Mesothelial cell of epicardium (in vitro differentiated cells): Measurements from ENCODE around the gene ETV3L. TPM values are rescaled to one million over a fixed set of nuclear protein-coding genes. Genes with fewer than 3 reads are reported as not detected.

Source experiments
- DNase-seq, 2 experiments: peaks; one replicate each; pipeline ENCODE4 v3.0.0; 2021; ENCODE audit warnings: low spot score in 2 of 2; ENCODE audit not compliant: unreplicated experiment in 2 of 2
- H3K27ac Mint-ChIP-seq: 2 replicates; pipeline ENCODE4 v1.8.0; 2021; ENCODE audit warnings: mixed read lengths
- H3K27me3 Mint-ChIP-seq: 2 replicates; pipeline ENCODE4 v1.8.0; 2021; ENCODE audit warnings: low read depth, mixed read lengths
- H3K36me3 Mint-ChIP-seq: 2 replicates; pipeline ENCODE4 v1.8.0; 2021; ENCODE audit warnings: mixed read lengths
- H3K4me1 Mint-ChIP-seq: 2 replicates; pipeline ENCODE4 v1.8.0; 2021; ENCODE audit warnings: mixed read lengths
- H3K4me3 Mint-ChIP-seq: 2 replicates; pipeline ENCODE4 v1.8.0; 2021; ENCODE audit warnings: mild to moderate bottlenecking, moderate library complexity, mixed read lengths
- H3K9me3 Mint-ChIP-seq: 2 replicates; pipeline ENCODE4 v1.8.0; 2021; ENCODE audit warnings: mixed read lengths
- total RNA-seq: library from RNA; stranded (reverse); gene quantifications from 3 replicates; pipeline ENCODE4 v1.2.1, GENCODE V29; 2021
- TF ChIP-seq, protein P1 (sequence below): fragments of 200-600 bp; sonication (generic); IDR thresholded peaks from one replicate; pipeline ENCODE4 v1.5.0; 2021; ENCODE audit warnings: antibody characterized with exemption; ENCODE audit not compliant: unreplicated experiment

The ETV3L gene
- not detected in 3 replicates for total RNA-seq

DNA sequence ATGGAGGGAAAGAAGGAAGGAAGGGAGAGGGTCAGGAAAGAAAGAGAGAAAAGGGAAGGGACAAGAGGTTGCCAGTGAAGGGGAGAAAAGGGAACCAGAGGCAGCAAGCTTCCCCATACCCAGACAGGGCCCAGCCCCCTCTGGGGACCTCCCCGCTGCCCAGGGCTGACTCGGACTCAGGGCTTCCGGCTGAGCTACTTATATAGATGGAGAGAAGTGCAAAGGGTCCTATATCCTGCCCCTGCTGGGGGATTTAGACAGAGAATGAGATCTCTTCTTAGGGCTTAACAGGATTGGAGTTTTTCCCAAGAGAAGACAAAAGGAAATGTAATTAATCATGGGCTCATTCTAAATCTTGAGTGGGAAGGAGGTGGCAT, at the start of gene ETV3L:
TSS of gene ETV3L (minus strand) at position 176 of the 377 bp plus-strand sequence. CDS start 285 bp downstream, outside the sequence.
- TF ChIP-seq, protein P1, sequence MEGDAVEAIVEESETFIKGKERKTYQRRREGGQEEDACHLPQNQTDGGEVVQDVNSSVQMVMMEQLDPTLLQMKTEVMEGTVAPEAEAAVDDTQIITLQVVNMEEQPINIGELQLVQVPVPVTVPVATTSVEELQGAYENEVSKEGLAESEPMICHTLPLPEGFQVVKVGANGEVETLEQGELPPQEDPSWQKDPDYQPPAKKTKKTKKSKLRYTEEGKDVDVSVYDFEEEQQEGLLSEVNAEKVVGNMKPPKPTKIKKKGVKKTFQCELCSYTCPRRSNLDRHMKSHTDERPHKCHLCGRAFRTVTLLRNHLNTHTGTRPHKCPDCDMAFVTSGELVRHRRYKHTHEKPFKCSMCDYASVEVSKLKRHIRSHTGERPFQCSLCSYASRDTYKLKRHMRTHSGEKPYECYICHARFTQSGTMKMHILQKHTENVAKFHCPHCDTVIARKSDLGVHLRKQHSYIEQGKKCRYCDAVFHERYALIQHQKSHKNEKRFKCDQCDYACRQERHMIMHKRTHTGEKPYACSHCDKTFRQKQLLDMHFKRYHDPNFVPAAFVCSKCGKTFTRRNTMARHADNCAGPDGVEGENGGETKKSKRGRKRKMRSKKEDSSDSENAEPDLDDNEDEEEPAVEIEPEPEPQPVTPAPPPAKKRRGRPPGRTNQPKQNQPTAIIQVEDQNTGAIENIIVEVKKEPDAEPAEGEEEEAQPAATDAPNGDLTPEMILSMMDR = no peak
- H3K9me3 Mint-ChIP-seq = no peaks in the 10 kb centered on the region
- H3K4me3 Mint-ChIP-seq = no peak within 1 kb of the TSS
- DNase-seq = no peak
- peaks cover 5% of the 10 kb centered on the region for H3K4me1 Mint-ChIP-seq
- peaks cover 2% of the 10 kb centered on the region for H3K27me3 Mint-ChIP-seq
- no peaks in the 10 kb centered on the region for H3K36me3 Mint-ChIP-seq
- no peak within 1 kb of the TSS for H3K27ac Mint-ChIP-seq

DNA sequence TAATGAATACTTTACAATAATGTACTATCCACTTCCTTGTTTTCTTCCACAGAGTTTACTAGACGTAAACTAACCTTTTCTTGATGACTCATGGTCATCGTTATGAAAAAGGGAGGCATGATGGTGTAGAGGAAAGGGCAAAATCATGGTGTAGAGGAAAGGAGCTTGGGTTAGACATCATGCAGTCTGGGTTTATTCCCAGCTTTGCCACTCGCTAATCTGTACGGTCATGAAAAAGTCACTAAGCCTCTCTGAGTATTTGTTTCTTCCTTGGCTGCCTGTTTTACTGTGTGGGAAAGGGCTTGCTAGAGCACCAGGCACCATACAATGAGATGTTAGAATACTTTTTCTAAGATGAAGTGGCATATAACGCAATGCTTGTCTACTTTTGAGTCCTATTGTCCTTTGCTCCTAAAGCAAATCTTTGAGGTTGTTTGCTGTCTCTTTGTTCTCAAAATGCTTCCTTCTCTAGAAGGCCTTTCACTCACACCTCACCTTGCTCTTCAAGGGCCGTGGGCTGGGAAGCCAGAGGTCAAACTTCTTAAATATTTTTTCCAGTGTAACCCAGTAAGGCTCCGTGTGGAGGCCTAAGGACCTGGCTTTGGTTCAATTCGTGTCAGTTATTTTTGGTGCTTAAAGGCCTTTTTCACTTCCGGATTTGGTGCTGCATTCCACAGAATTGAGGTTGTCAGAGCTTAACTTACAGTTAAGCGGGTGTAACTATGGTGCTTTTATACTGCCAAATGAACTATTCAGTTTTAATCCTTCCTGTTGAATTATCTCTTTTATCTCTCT, 48.5 kb upstream of the ETV3L start:
- Mint-ChIP-seq H3K27ac (peak overlapping the region; percentile 14), H3K36me3 (no peaks in the 10 kb centered on the region), H3K27me3 (no peaks in the 10 kb centered on the region), H3K9me3 (no peaks in the 10 kb centered on the region), H3K4me1 (peaks cover 71% of the 10 kb centered on the region), H3K4me3 (no peak overlapping the region)
- DNase-seq = no peak
- TF ChIP-seq, protein P1 = no peak

DNA sequence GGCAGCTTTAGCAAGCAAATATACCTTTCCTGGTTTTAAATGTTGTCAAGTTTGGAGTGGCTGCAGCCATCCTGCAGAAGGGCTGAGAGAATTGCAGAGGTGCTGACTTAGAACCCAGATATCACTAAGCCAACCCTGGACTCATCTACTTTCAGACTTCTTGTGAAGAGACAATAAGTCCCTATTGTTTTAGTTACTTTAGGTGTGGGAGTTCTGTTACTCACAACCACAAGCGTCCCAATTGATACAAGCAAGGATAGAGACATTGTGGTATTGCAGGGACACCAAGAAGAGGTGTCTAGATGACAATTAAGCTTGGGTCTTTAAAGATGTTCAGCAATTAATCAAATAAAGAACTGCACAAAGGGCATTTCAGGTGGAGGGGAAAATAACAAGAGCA, 47.4 kb upstream of the ETV3L start:
- Mint-ChIP-seq H3K36me3 (no peaks in the 10 kb centered on the region), H3K4me3 (no peak overlapping the region), H3K4me1 (peaks cover 69% of the 10 kb centered on the region), H3K27ac (no peak overlapping the region), H3K9me3 (no peaks in the 10 kb centered on the region), H3K27me3 (no peaks in the 10 kb centered on the region)
- no peak for DNase-seq
- TF ChIP-seq, protein P1 = no peak

DNA sequence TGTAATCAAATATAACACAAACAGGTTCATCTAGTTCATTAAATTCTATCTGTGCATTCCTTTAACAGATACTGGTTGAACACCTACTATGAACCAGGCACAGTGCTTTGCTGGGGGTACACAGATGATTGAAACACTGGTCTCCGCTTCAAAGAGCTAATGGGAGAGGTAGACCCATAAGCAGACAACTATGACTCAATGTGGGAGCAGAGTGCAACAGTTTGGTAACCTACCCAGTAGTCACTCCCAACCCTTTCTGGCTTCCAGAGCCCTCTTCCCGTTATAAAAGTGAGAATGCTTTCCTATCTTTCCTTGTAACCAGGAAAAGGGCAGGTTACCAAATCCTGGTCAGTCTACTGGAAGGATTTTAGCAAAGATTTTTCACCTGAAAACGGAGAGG, 46.6 kb upstream of the ETV3L start:
- Mint-ChIP-seq H3K27ac (no peak overlapping the region), H3K9me3 (no peaks in the 10 kb centered on the region), H3K27me3 (no peaks in the 10 kb centered on the region), H3K4me3 (no peak overlapping the region), H3K4me1 (peaks cover 67% of the 10 kb centered on the region), H3K36me3 (no peaks in the 10 kb centered on the region)
- TF ChIP-seq, protein P1 = no peak
- DNase-seq = no peak

DNA sequence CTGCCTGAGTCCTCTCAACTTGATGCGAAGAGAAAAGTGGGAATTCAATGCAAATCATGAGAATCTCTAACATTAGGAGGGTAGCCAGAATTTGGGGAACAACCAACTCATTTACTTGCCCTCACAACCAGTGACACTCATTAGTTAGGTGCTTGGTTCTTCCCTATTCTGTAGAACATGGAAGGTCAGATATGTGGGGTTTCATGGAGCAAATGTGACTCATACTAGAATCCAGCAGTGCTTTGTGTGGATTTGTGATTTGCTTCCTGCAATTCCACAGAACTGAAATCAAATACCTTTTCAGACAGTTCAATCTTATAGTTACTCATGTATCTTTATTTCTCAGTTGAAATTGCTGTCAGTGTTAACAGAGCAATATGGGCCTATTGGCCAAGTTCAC, 45.5 kb upstream of the ETV3L start:
- DNase-seq = no peak
- Mint-ChIP-seq H3K27me3 (no peaks in the 10 kb centered on the region), H3K9me3 (no peaks in the 10 kb centered on the region), H3K4me1 (peaks cover 68% of the 10 kb centered on the region), H3K4me3 (no peak overlapping the region), H3K27ac (no peak overlapping the region), H3K36me3 (no peaks in the 10 kb centered on the region)
- TF ChIP-seq, protein P1 = no peak
